Aorta (tissue), 5 donors: ENCODE measurements around the gene MRPL12. TPM values are rescaled to one million over a fixed set of nuclear protein-coding genes. Genes with fewer than 3 reads are reported as not detected.
A peak's percentile ranks its signal among the peaks of the same experiment; 100 is the strongest.

ENCODE experiments used
- ATAC-seq: fragments of 200-7000 bp; cut with Tn5 transposase; one replicate; pipeline ENCODE4 v1.9.1; 2022; ENCODE audit warnings: moderate library complexity; ENCODE audit not compliant: low FRiP score
- DNase-seq, 2 donors: peaks; one replicate each; pipeline ENCODE4 v3.0.0-alpha.2; 2020
- H3K27ac ChIP-seq, 2 donors: one replicate each; pipeline ENCODE4 v1.5.1; 2013; ENCODE audit warnings: low read length in 2 of 2, mild to moderate bottlenecking in 2 of 2, moderate library complexity in 2 of 2, control low read depth in 1 of 2, inconsistent platforms in 1 of 2, low read depth in 1 of 2
- H3K27me3 ChIP-seq, 2 donors: one replicate each; pipeline ENCODE4 v1.6.1; 2013; ENCODE audit warnings: control low read depth in 1 of 2, low read length in 1 of 2, mild to moderate bottlenecking in 1 of 2, moderate library complexity in 1 of 2; ENCODE audit not compliant: insufficient read depth in 2 of 2, control insufficient read depth in 1 of 2
- H3K36me3 ChIP-seq, 2 donors: one replicate each; pipeline ENCODE4 v1.6.1; 2013; ENCODE audit warnings: control low read depth in 1 of 2, low read length in 1 of 2, mild to moderate bottlenecking in 1 of 2; ENCODE audit not compliant: insufficient read depth in 2 of 2, control insufficient read depth in 1 of 2
- H3K4me1 ChIP-seq, 2 donors: one replicate each; pipeline ENCODE4 v1.6.1; 2013; ENCODE audit warnings: low read length in 2 of 2, control low read depth in 1 of 2, mild to moderate bottlenecking in 1 of 2, moderate library complexity in 1 of 2; ENCODE audit not compliant: insufficient read depth in 2 of 2, control insufficient read depth in 1 of 2
- H3K4me3 ChIP-seq, 2 donors: one replicate each; pipeline ENCODE4 v1.5.1; 2013; ENCODE audit warnings: low read length in 2 of 2, control low read depth in 1 of 2, mild to moderate bottlenecking in 1 of 2
- H3K9me3 ChIP-seq: one replicate; pipeline ENCODE4 v1.6.1; 2013; ENCODE audit warnings: mild to moderate bottlenecking, low read length; ENCODE audit not compliant: control insufficient read depth
- WGBS, 2 donors: extraction: QIAGEN DNeasy Blood & Tissue Kit; methylation state at CpG; one replicate each; pipeline ENCODE4 v1.1.7; 2013; 5-methylcytosine and 5-hydroxymethylcytosine counted together
- intact Hi-C, 2 donors: fragments of 100-400 bp; cut with DNase I; formaldehyde crosslinking; loops; one replicate each; pipeline versions ENCODE4 v1.14.2 to v1.15.0; 2022
- polyA plus RNA-seq, 2 donors: library from polyadenylated mRNA; stranded (reverse); fragments of 200-250 nt; gene quantifications; one replicate each; pipeline ENCODE4 v1.2.3, GENCODE V29; 2013
- total RNA-seq, 2 donors: library from RNA; stranded (reverse); fragmentation: NEBNext Ultra II Directional; extraction: Animal tissue kit (Norgen Biotek cat#: 25700); gene quantifications; one replicate each; pipeline ENCODE4 v1.2.1, GENCODE V29; 2021
- donor health status: healthy with polysubstance abuse.
- donor health status: Bipolar disorder and iron deficiency.
- donor health status: DM: no; HTN: no; CAD: no.
- donor health status: DM: no; HTN: no; CAD: no.
- donor health status: DM: yes; HTN: yes; CAD: no.

MRPL12 gene
- total and polyA plus RNA-seq, 4 donors = 21.1 to 57.7 (median 33.6) TPM

- DNase-seq (peak; percentile 79 to 89), ATAC-seq (peak; percentile 79)
- H3K4me1 ChIP-seq = no peaks in the 10 kb centered on the region
- 1% methylated on average over 61 to 89 of the region's 89 CpGs for WGBS, 2 donors
- intact Hi-C loops = no loop called here
- no peaks in the 10 kb centered on the region for H3K27me3 ChIP-seq
- no peak within 1 kb of the TSS for H3K27ac ChIP-seq
- H3K9me3 ChIP-seq = no peaks in the 10 kb centered on the region
- H3K4me3 ChIP-seq = peak within 1 kb of the TSS; percentile 46 to 60
- no peaks in the 10 kb centered on the region for H3K36me3 ChIP-seq
Observed at GRCh38 chr17:81711814-81712467, 8.8 kb downstream of the MRPL12 start, which contains the start of gene SLC25A10. Gene SLC25A10, plus strand, starts transcription at chr17:81712284. Its CDS starts 143 bp downstream, at chr17:81712427.

GRCh38 chr17:81712468-81713003 is 9.4 kb downstream of the MRPL12 start:
- no peaks in the 10 kb centered on the region for H3K4me1 ChIP-seq
- ATAC-seq (no peak), DNase-seq (no peak)
- 3 to 5% methylated on average over 32 to 41 of the region's 41 CpGs for WGBS, 2 donors
- H3K27ac ChIP-seq = no peak overlapping the region
- H3K27me3 ChIP-seq = no peaks in the 10 kb centered on the region
- H3K9me3 ChIP-seq = no peaks in the 10 kb centered on the region
- no peaks in the 10 kb centered on the region for H3K36me3 ChIP-seq
- peak overlapping the region; percentile 46 to 60 for H3K4me3 ChIP-seq
- intact Hi-C loops = no loop called here

DNA sequence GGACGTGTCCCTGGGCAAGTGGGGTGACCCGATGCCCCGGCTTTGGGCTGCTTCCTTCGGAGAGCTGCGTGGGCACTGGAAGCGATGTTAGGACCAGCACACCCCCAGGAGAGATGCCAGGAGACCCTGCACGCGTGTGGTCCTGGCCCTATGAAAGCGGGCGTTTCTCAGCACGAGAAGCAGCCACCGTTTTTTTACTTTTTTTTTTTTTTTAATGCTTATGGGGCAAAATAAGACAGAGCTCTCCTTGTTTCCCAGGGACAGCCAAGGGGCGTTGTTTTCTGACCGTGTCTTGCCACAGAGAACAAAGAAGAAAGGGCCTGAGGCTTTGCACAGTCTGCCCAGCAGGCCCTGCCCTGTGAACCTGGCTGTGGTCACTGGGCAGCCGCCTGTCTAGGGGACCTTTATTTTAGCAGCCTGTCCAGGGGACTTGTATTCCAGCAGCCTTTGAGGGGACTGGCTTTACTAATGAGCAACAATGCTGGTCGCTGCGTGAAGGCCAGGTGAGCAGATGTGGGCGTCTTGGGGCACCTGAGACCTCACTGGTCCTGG is 9.9 kb downstream of the MRPL12 start:
- Histone ChIP-seq H3K9me3 (no peaks in the 10 kb centered on the region), H3K27me3 (no peaks in the 10 kb centered on the region), H3K36me3 (no peaks in the 10 kb centered on the region), H3K4me3 (no peak overlapping the region), H3K4me1 (no peaks in the 10 kb centered on the region), H3K27ac (no peak overlapping the region)
- no peak for ATAC-seq
- WGBS, 2 donors = 38 to 43% methylated on average over 18 of the region's 18 CpGs
- intact Hi-C loops = no loop called here
- peak in 1 of 2 donors; percentile 70 for DNase-seq

GRCh38 chr17:81713556-81714411 is 10.6 kb downstream of the MRPL12 start:
- Histone ChIP-seq H3K27me3 (no peaks in the 10 kb centered on the region), H3K36me3 (no peaks in the 10 kb centered on the region), H3K9me3 (no peaks in the 10 kb centered on the region), H3K4me3 (no peak overlapping the region), H3K4me1 (no peaks in the 10 kb centered on the region), H3K27ac (no peak overlapping the region)
- 84% methylated on average over 35 to 36 of the region's 36 CpGs for WGBS, 2 donors
- DNase-seq = no peak
- intact Hi-C loops = no loop called here
- ATAC-seq = no peak

- H3K27ac ChIP-seq = no peak overlapping the region
- H3K27me3 ChIP-seq = no peaks in the 10 kb centered on the region
- 95% methylated on average over 39 of the region's 39 CpGs for WGBS, 2 donors
- H3K9me3 ChIP-seq = no peaks in the 10 kb centered on the region
- H3K4me1 ChIP-seq = no peaks in the 10 kb centered on the region
- H3K4me3 ChIP-seq = no peak overlapping the region
- ATAC-seq (no peak), DNase-seq (peak in 1 of 2 donors; percentile 68)
- H3K36me3 ChIP-seq = no peaks in the 10 kb centered on the region
- intact Hi-C loops = no loop called here
Observed at GRCh38 chr17:81714412-81715106, 11.4 kb downstream of the MRPL12 start.

DNA sequence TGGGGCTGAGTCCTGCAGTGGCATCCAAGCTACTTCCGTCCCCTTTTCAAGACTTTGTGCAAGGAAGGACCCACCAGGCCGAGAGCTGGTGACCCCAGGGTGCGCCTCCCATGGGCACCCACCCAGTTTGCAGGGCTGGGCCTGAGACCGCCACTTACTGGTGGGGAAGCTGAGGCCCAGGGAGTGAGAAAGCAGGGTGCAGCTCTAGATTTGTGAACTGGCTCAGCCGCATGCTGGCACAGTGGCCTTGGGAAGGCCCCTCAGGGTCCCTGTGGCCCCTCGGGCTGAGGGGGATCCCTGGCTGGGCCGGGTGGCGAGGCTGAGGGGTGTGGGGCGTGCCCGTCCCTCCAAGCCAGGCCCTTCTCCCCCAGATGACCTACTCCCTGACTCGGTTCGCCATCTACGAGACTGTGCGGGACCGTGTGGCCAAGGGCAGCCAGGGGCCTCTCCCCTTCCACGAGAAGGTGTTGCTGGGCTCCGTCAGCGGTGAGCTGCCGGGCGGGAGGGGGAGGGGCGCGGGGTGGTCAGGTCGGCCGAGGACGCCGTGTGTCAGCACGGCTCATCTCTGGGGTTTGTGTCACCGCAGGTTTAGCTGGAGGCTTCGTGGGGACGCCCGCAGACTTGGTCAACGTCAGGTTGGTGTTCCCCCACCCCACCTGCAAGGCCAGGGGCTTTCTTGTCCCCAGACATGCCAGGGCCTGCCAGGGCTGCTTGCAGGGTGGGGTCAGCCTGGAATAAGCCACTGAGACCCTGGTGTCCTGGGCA is 12.1 kb downstream of the MRPL12 start:
- intact Hi-C loops = no loop called here
- Histone ChIP-seq H3K27me3 (no peaks in the 10 kb centered on the region), H3K36me3 (no peaks in the 10 kb centered on the region), H3K9me3 (no peaks in the 10 kb centered on the region), H3K4me1 (no peaks in the 10 kb centered on the region), H3K27ac (no peak overlapping the region), H3K4me3 (no peak overlapping the region)
- whole genome bisulfite sequencing, 2 donors = 92 to 93% methylated on average over 31 to 32 of the region's 32 CpGs
- DNase-seq (peak in 1 of 2 donors; percentile 70), ATAC-seq (no peak)

DNA sequence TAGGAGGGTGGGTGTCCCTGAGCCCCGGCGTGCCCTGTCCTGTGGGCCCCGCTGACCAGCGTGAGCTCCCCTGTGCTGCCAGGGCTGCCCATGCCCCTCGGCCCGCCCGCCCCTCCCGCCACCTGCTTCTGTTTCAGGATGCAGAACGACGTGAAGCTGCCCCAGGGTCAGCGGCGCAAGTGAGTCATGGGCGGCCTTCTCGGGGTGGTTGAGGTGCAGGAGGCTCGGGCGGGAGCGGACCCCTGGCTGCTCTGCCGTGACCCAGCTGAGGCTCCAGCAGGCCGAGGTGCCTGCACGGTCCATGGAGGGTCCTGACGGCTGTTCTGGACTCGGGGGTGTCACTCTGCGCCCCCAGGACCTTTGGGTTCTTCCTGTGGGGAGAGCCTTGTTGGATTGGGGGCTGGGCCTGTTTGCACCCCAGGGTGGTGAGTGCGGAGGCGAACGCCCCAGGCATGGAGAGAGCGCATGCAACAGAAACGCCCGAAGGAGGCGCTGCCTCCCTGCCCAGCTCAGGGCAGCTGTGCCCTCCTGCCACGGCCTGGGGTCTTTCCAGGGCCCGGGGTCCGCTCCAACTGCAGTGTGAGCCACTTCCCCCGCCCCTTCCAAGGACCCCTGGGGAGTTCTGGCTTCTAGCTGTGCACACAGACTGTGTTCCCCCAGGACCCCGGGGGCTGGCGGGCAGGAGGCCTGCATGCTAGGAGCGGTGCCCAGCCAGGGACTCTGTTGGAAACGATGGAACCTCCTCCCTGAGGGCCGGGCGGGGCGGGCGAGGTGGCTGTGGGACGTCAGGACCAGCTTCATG is 12.9 kb downstream of the MRPL12 start:
- H3K4me1 ChIP-seq = no peaks in the 10 kb centered on the region
- no peak for ATAC-seq
- intact Hi-C loops = no loop called here
- peak in 1 of 2 donors; percentile 69 for DNase-seq
- no peaks in the 10 kb centered on the region for H3K36me3 ChIP-seq
- no peak overlapping the region for H3K4me3 ChIP-seq
- H3K27me3 ChIP-seq = no peaks in the 10 kb centered on the region
- no peaks in the 10 kb centered on the region for H3K9me3 ChIP-seq
- no peak overlapping the region for H3K27ac ChIP-seq
- 90 to 91% methylated on average over 43 of the region's 43 CpGs for WGBS, 2 donors
